GM23338 (cell line): ENCODE results near the gene RTP4. TPM values are rescaled to one million over a fixed set of nuclear protein-coding genes. Genes with fewer than 3 reads are reported as not detected.

ENCODE experiments used
- ATAC-seq: fragments of 200-7000 bp; cut with Tn5 transposase; 3 replicates; pipeline ENCODE4 v1.9.1; 2020
- DNase-seq: peaks from one replicate; pipeline ENCODE4 v3.0.0-alpha.2; 2015; ENCODE audit warnings: low spot score
- H2AFZ ChIP-seq: fragments of 200-600 bp; sonication (generic); 2 replicates; pipeline ENCODE4 v1.8.0; 2016; ENCODE audit warnings: antibody characterized with exemption, mild to moderate bottlenecking, moderate library complexity
- H3F3A ChIP-seq: fragments of 200-600 bp; sonication (generic); replicated peaks from 2 replicates; pipeline ENCODE4 v1.8.0; 2017; ENCODE audit warnings: antibody characterized with exemption, mixed run types, low read depth
- H3K27ac ChIP-seq: fragments of 200-600 bp; sonication (generic); 2 replicates; pipeline ENCODE4 v1.6.1; 2016; ENCODE audit warnings: low read depth
- H3K27me3 ChIP-seq: fragments of 200-600 bp; sonication (generic); 2 replicates; pipeline ENCODE4 v1.8.0; 2016; ENCODE audit warnings: mild to moderate bottlenecking, mixed run types, moderate library complexity; ENCODE audit not compliant: insufficient read depth
- H3K36me3 ChIP-seq: fragments of 200-600 bp; sonication (generic); 2 replicates; pipeline ENCODE4 v1.8.0; 2016; ENCODE audit warnings: mild to moderate bottlenecking; ENCODE audit not compliant: insufficient read depth
- H3K4me1 ChIP-seq: fragments of 200-600 bp; sonication (generic); 2 replicates; pipeline ENCODE4 v1.8.0; 2016; ENCODE audit warnings: mild to moderate bottlenecking, moderate library complexity; ENCODE audit not compliant: insufficient read depth
- H3K4me2 ChIP-seq: fragments of 200-600 bp; sonication (generic); 2 replicates; pipeline ENCODE4 v1.7.1; 2017; ENCODE audit warnings: mixed run types
- H3K4me3 ChIP-seq: fragments of 200-600 bp; sonication (generic); 2 replicates; pipeline ENCODE4 v1.6.1; 2016; ENCODE audit warnings: mixed run types
- H3K79me2 ChIP-seq: fragments of 200-600 bp; sonication (generic); replicated peaks from 2 replicates; pipeline ENCODE4 v1.8.0; 2017; ENCODE audit warnings: mild to moderate bottlenecking; ENCODE audit not compliant: insufficient read depth
- H3K9me2 ChIP-seq: fragments of 200-600 bp; sonication (generic); 2 replicates; pipeline ENCODE4 v1.8.0; 2017; ENCODE audit not compliant: insufficient read depth
- H4K20me1 ChIP-seq: fragments of 200-600 bp; sonication (generic); replicated peaks from 2 replicates; pipeline ENCODE4 v1.8.0; 2017; ENCODE audit warnings: mild to moderate bottlenecking; ENCODE audit not compliant: insufficient read depth
- H3K27ac Mint-ChIP-seq: 2 replicates; pipeline ENCODE4 v1.8.0; 2020; ENCODE audit warnings: inconsistent platforms, mild to moderate bottlenecking, moderate library complexity, mixed read lengths
- H3K27me3 Mint-ChIP-seq: 3 replicates; pipeline ENCODE4 v1.8.0; 2022; ENCODE audit warnings: low read depth, mild to moderate bottlenecking, moderate library complexity, mixed read lengths, inconsistent platforms; ENCODE audit not compliant: insufficient read depth, poor library complexity
- H3K36me3 Mint-ChIP-seq: 3 replicates; pipeline ENCODE4 v1.8.0; 2021; ENCODE audit warnings: low read depth, mild to moderate bottlenecking, inconsistent platforms, moderate library complexity, mixed read lengths
- H3K4me1 Mint-ChIP-seq: 3 replicates; pipeline ENCODE4 v1.8.0; 2020; ENCODE audit warnings: mild to moderate bottlenecking, inconsistent platforms, mixed read lengths
- H3K4me3 Mint-ChIP-seq: 3 replicates; pipeline ENCODE4 v1.8.0; 2021; ENCODE audit warnings: moderate library complexity, mild to moderate bottlenecking, inconsistent platforms, mixed read lengths
- H3K9me3 Mint-ChIP-seq: 3 replicates; pipeline ENCODE4 v1.8.0; 2020; ENCODE audit warnings: moderate library complexity, mild to moderate bottlenecking, inconsistent platforms, mixed read lengths
- CREB1 ChIP-seq: fragments of 250-450 bp; sonication (Bioruptor Pico); IDR thresholded peaks from 2 replicates; pipeline ENCODE4 v1.5.0; 2020; ENCODE audit warnings: low read depth, mild to moderate bottlenecking, moderate library complexity
- CTCF ChIP-seq, 2 experiments: fragments of 200-600 bp in 1 of 2; sonication (generic) in 1 of 2; conservative IDR thresholded peaks; 2 replicates each; pipeline versions ENCODE4 v1.5.1 to v1.6.1; 2016 to 2017; ENCODE audit warnings: antibody characterized with exemption in 2 of 2, low read depth in 2 of 2, mild to moderate bottlenecking in 2 of 2, moderate library complexity in 1 of 2
- EZH2 ChIP-seq: fragments of 200-600 bp; sonication (generic); IDR thresholded peaks from one replicate; pipeline ENCODE4 v1.8.0; 2017; ENCODE audit warnings: antibody characterized with exemption, mild to moderate bottlenecking, low read depth; ENCODE audit not compliant: unreplicated experiment
- EZH2phosphoT487 ChIP-seq: fragments of 200-600 bp; sonication (generic); IDR thresholded peaks from one replicate; pipeline ENCODE4 v1.8.1; 2018; ENCODE audit warnings: antibody characterized with exemption; ENCODE audit not compliant: unreplicated experiment
- NANOG ChIP-seq: IDR thresholded peaks from 2 replicates; pipeline ENCODE4 v1.6.1; 2016; ENCODE audit warnings: antibody characterized with exemption, borderline replicate concordance
- POLR2AphosphoS5 ChIP-seq: IDR thresholded peaks from 2 replicates; pipeline ENCODE4 v1.6.1; 2016; ENCODE audit warnings: antibody characterized with exemption, low read depth
- STAT1 ChIP-seq: IDR thresholded peaks from one replicate; pipeline ENCODE4 v1.6.1; 2016; ENCODE audit warnings: antibody characterized with exemption; ENCODE audit not compliant: unreplicated experiment
- ZNF114 ChIP-seq: fragments of 250-450 bp; sonication (Bioruptor Pico); IDR thresholded peaks from 2 replicates; pipeline ENCODE4 v1.5.0; 2020; ENCODE audit warnings: mild to moderate bottlenecking, moderate library complexity
- ZNF331 ChIP-seq: fragments of 250-450 bp; sonication (Bioruptor Pico); IDR thresholded peaks from 2 replicates; pipeline ENCODE4 v1.5.0; 2020; ENCODE audit warnings: low read depth, mild to moderate bottlenecking, moderate library complexity
- polyA plus RNA-seq: library from polyadenylated mRNA; unstranded; fragments of >200 nt; fragmentation: Nextera tagmentation; extraction: Ambion mirVana; gene quantifications from 2 replicates; pipeline ENCODE4 v1.2.1, GENCODE V29; 2016
- total RNA-seq: library from RNA; depleted of rRNA; stranded (reverse); fragments of >200 nt; shearing (Covaris generic); gene quantifications from 2 replicates; pipeline ENCODE4 v1.2.3, GENCODE V29; 2014
- TF ChIP-seq, protein P1 (sequence below): IDR thresholded peaks from 2 replicates; pipeline ENCODE4 v1.6.1; 2016; ENCODE audit warnings: antibody characterized with exemption
- TF ChIP-seq, protein P2 (sequence below): fragments of 250-450 bp; sonication (Bioruptor Pico); IDR thresholded peaks from 2 replicates; pipeline ENCODE4 v1.5.0; 2020; ENCODE audit warnings: mild to moderate bottlenecking, moderate library complexity

RTP4 gene
- total and polyA plus RNA-seq, 2 experiments from 2014 or later = not detected

- Histone ChIP-seq H2AFZ (0 out of 2 replicates have a peak overlapping the region, but pooled peaks have one; percentile 44), H3K4me1 (peaks cover 14% of the 10 kb centered on the region), H3K4me3 (no peak overlapping the region), H3K36me3 (no peaks in the 10 kb centered on the region), H3F3A (no peaks in the 10 kb centered on the region), H4K20me1 (no peaks in the 10 kb centered on the region), H3K4me2 (0 out of 2 replicates have a peak overlapping the region, but pooled peaks have one; percentile 44), H3K27me3 (no peaks in the 10 kb centered on the region), H3K79me2 (no peaks in the 10 kb centered on the region), H3K9me2 (peaks cover 27% of the 10 kb centered on the region), H3K27ac (no peak overlapping the region)
- Mint-ChIP-seq H3K27me3 (peaks cover 9% of the 10 kb centered on the region), H3K4me1 (peaks cover 24% of the 10 kb centered on the region), H3K36me3 (peaks cover 2% of the 10 kb centered on the region; the same call in 2 of the 3 replicates), H3K4me3 (no peak overlapping the region), H3K9me3 (no peaks in the 10 kb centered on the region), H3K27ac (no peak overlapping the region)
- TF ChIP-seq EZH2 (no peak), ZNF114 (no peak)
- TF ChIP-seq, protein P1, sequence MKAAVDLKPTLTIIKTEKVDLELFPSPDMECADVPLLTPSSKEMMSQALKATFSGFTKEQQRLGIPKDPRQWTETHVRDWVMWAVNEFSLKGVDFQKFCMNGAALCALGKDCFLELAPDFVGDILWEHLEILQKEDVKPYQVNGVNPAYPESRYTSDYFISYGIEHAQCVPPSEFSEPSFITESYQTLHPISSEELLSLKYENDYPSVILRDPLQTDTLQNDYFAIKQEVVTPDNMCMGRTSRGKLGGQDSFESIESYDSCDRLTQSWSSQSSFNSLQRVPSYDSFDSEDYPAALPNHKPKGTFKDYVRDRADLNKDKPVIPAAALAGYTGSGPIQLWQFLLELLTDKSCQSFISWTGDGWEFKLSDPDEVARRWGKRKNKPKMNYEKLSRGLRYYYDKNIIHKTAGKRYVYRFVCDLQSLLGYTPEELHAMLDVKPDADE = no peak
- no peak for ATAC-seq
- DNase-seq = no peak
These were observed 45.1 kb upstream of the RTP4 start for GRCh38 chr3:187323091-187323490.

DNA sequence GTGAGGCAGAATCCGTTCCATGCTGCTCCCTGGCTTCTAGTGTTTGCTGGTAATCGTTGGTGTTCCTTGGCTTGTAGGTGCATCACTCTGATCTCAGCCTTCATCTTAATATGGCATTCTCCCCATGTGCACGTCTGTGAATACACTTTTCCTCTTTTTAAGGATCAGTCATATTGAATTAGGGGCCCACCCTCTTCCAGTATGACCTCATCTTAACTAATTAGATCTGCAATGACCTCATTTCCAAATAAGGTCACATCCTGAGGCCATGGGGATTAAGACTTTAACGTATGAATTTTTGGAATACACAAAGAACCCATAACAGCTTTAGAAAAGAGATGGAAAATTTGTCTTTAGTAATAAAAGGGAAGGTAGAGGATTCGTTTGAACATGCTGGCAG lies 42.6 kb upstream of the RTP4 start:
- ATAC-seq = no peak
- no peaks in the 10 kb centered on the region for H3K36me3 ChIP-seq
- no peaks in the 10 kb centered on the region for H3K9me3 Mint-ChIP-seq
- H3K27me3 ChIP-seq = no peaks in the 10 kb centered on the region
- no peaks in the 10 kb centered on the region for H4K20me1 ChIP-seq
- peaks cover 2% of the 10 kb centered on the region; the same call in 2 of the 3 replicates for H3K36me3 Mint-ChIP-seq
- H3K9me2 ChIP-seq = peaks cover 27% of the 10 kb centered on the region
- no peak overlapping the region for H3K27ac Mint-ChIP-seq
- H3K27me3 Mint-ChIP-seq = no peaks in the 10 kb centered on the region
- H3K27ac ChIP-seq = no peak overlapping the region
- peaks cover 8% of the 10 kb centered on the region for H3K4me1 ChIP-seq
- H3K4me3 ChIP-seq = no peak overlapping the region
- no peak overlapping the region for H3K4me2 ChIP-seq
- H3K79me2 ChIP-seq = no peaks in the 10 kb centered on the region
- H2AFZ ChIP-seq = 0 out of 2 replicates have a peak overlapping the region, but pooled peaks have one; percentile 38
- peaks cover 10% of the 10 kb centered on the region for H3K4me1 Mint-ChIP-seq
- no peak for DNase-seq
- H3K4me3 Mint-ChIP-seq = no peak overlapping the region
- no peaks in the 10 kb centered on the region for H3F3A ChIP-seq
- TF ChIP-seq CTCF (conservative IDR thresholded peaks at IDR 0.05; ENCODE audit: low read depth in 2 of 2) (no peak), ZNF114 (no peak), STAT1 (no peak), EZH2 (no peak), CREB1 (CRISPR knock-in tag) (no peak), POLR2AphosphoS5 (no peak), EZH2phosphoT487 (no peak), ZNF331 (no peak), NANOG (no peak)
- TF ChIP-seq, protein P2, sequence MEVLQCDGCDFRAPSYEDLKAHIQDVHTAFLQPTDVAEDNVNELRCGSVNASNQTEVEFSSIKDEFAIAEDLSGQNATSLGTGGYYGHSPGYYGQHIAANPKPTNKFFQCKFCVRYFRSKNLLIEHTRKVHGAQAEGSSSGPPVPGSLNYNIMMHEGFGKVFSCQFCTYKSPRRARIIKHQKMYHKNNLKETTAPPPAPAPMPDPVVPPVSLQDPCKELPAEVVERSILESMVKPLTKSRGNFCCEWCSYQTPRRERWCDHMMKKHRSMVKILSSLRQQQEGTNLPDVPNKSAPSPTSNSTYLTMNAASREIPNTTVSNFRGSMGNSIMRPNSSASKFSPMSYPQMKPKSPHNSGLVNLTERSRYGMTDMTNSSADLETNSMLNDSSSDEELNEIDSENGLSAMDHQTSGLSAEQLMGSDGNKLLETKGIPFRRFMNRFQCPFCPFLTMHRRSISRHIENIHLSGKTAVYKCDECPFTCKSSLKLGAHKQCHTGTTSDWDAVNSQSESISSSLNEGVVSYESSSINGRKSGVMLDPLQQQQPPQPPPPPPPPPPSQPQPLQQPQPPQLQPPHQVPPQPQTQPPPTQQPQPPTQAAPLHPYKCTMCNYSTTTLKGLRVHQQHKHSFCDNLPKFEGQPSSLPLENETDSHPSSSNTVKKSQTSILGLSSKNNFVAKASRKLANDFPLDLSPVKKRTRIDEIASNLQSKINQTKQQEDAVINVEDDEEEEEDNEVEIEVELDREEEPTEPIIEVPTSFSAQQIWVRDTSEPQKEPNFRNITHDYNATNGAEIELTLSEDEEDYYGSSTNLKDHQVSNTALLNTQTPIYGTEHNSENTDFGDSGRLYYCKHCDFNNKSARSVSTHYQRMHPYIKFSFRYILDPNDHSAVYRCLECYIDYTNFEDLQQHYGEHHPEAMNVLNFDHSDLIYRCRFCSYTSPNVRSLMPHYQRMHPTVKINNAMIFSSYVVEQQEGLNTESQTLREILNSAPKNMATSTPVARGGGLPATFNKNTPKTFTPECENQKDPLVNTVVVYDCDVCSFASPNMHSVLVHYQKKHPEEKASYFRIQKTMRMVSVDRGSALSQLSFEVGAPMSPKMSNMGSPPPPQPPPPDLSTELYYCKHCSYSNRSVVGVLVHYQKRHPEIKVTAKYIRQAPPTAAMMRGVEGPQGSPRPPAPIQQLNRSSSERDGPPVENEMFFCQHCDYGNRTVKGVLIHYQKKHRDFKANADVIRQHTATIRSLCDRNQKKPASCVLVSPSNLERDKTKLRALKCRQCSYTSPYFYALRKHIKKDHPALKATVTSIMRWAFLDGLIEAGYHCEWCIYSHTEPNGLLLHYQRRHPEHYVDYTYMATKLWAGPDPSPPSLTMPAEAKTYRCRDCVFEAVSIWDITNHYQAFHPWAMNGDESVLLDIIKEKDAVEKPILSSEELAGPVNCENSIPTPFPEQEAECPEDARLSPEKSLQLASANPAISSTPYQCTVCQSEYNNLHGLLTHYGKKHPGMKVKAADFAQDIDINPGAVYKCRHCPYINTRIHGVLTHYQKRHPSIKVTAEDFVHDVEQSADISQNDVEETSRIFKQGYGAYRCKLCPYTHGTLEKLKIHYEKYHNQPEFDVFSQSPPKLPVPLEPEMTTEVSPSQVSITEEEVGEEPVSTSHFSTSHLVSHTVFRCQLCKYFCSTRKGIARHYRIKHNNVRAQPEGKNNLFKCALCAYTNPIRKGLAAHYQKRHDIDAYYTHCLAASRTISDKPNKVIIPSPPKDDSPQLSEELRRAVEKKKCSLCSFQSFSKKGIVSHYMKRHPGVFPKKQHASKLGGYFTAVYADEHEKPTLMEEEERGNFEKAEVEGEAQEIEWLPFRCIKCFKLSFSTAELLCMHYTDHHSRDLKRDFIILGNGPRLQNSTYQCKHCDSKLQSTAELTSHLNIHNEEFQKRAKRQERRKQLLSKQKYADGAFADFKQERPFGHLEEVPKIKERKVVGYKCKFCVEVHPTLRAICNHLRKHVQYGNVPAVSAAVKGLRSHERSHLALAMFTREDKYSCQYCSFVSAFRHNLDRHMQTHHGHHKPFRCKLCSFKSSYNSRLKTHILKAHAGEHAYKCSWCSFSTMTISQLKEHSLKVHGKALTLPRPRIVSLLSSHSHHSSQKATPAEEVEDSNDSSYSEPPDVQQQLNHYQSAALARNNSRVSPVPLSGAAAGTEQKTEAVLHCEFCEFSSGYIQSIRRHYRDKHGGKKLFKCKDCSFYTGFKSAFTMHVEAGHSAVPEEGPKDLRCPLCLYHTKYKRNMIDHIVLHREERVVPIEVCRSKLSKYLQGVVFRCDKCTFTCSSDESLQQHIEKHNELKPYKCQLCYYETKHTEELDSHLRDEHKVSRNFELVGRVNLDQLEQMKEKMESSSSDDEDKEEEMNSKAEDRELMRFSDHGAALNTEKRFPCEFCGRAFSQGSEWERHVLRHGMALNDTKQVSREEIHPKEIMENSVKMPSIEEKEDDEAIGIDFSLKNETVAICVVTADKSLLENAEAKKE (CRISPR knock-in tag) = no peak
- TF ChIP-seq, protein P1 = no peak
